Endodermal cell (in vitro differentiated cells): ENCODE results near the gene BACH1. TPM values are rescaled to one million over a fixed set of nuclear protein-coding genes. Genes with fewer than 3 reads are reported as not detected.

Source experiments
- DNase-seq: peaks from one replicate; pipeline ENCODE4 v3.0.0-alpha.2; 2017
- H3K27ac ChIP-seq: 2 replicates; pipeline ENCODE4 v1.5.1; 2013; ENCODE audit warnings: mild to moderate bottlenecking, low read depth, low read length, moderate library complexity
- H3K27me3 ChIP-seq: 2 replicates; pipeline ENCODE4 v1.6.1; 2013; ENCODE audit warnings: mild to moderate bottlenecking, low read length, moderate library complexity; ENCODE audit not compliant: insufficient read depth, control insufficient read depth, poor library complexity, severe bottlenecking
- H3K36me3 ChIP-seq: 2 replicates; pipeline ENCODE4 v1.7.0; 2013; ENCODE audit warnings: mild to moderate bottlenecking, low read length, moderate library complexity; ENCODE audit not compliant: control insufficient read depth, insufficient read depth
- H3K4me1 ChIP-seq: one replicate; pipeline ENCODE4 v1.7.0; 2013; ENCODE audit warnings: low read length; ENCODE audit not compliant: control insufficient read depth, insufficient read depth
- H3K4me3 ChIP-seq: 2 replicates; pipeline ENCODE4 v1.5.1; 2013; ENCODE audit warnings: mild to moderate bottlenecking, low read length, moderate library complexity
- H3K9ac ChIP-seq: 2 replicates; pipeline ENCODE4 v1.6.1; 2013; ENCODE audit warnings: mild to moderate bottlenecking, low read length, moderate library complexity; ENCODE audit not compliant: poor library complexity, severe bottlenecking; ENCODE audit errors: extremely low read depth
- H3K9me3 ChIP-seq: 2 replicates; pipeline ENCODE4 v1.6.1; 2013; ENCODE audit warnings: mild to moderate bottlenecking, low read length, moderate library complexity; ENCODE audit not compliant: control insufficient read depth
- H3K27ac Mint-ChIP-seq: 2 replicates; pipeline ENCODE4 v1.8.0; 2020; ENCODE audit warnings: mixed read lengths
- H3K27me3 Mint-ChIP-seq: 2 replicates; pipeline ENCODE4 v1.8.0; 2021; ENCODE audit warnings: mild to moderate bottlenecking, mixed read lengths; ENCODE audit not compliant: insufficient read depth
- H3K36me3 Mint-ChIP-seq: 2 replicates; pipeline ENCODE4 v1.8.0; 2020; ENCODE audit warnings: low read depth, mixed read lengths
- H3K4me1 Mint-ChIP-seq: 2 replicates; pipeline ENCODE4 v1.8.0; 2020; ENCODE audit warnings: mixed read lengths
- H3K4me3 Mint-ChIP-seq: 2 replicates; pipeline ENCODE4 v1.8.0; 2020; ENCODE audit warnings: mild to moderate bottlenecking, moderate library complexity, mixed read lengths
- H3K9me3 Mint-ChIP-seq: 2 replicates; pipeline ENCODE4 v1.8.0; 2020; ENCODE audit warnings: mild to moderate bottlenecking, mixed read lengths
- WGBS, 2 experiments: methylation state at CpG; one replicate each; pipeline versions ENCODE4 v1.1.5 to v1.1.7; 2013; ENCODE audit warnings: missing lambda C conversion rate in 2 of 2, mixed read lengths in 1 of 2; ENCODE audit not compliant: insufficient coverage in 1 of 2, insufficient read length in 1 of 2; 5-methylcytosine and 5-hydroxymethylcytosine counted together
- total RNA-seq, 2 donors: library from RNA; stranded (reverse); fragmentation: NEBNext Ultra II Directional in 1 of 2; extraction: Animal tissue kit (Norgen Biotek cat#: 25700) in 1 of 2; gene quantifications; 2 replicates in 1 of 2; 3 replicates in 1 of 2; pipeline ENCODE4 v1.2.1, GENCODE V29; 2021
- TF ChIP-seq, protein P1 (sequence below): fragments of 200-600 bp; sonication (generic); conservative IDR thresholded peaks from 2 replicates; pipeline ENCODE4 v1.5.0; 2021; ENCODE audit warnings: antibody characterized with exemption, mild to moderate bottlenecking

The BACH1 gene
- total RNA-seq, 2 donors from 2014 or later, result 61.3 to 64.9 TPM

DNA sequence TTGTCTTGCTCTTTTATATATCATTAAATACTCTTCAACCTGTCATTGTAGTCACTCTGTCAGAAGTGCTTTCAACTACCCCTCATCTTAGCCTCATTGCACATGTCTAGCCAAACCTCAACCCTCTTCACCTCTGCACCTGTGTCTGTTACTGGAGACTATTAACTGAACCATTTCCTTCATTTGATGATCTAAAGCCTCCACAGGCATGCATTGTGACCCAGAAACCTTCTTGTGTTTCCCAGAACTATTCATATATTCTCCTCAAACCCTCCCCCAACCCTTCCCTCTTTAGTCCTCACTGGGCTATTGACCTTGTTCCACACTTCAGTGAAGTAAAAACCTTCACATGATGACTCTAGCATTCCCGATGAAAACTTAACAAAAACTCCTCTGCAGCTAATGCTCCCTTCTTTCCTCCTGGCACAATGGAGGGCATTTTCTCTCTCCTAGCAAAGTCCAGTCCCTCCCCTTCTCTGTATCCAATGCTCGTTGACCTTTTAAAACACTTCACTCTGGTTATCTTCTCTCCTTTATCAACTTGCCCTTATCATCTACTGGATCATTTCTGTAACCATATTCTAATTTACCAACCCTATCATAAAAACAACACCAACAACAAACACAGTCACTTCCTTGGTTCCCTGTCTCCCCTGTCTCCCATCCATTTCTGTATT, 86.1 kb downstream of the BACH1 start:
- Mint-ChIP-seq H3K27ac (no peak overlapping the region), H3K27me3 (no peaks in the 10 kb centered on the region), H3K9me3 (no peaks in the 10 kb centered on the region), H3K4me1 (peaks cover 7% of the 10 kb centered on the region), H3K36me3 (peaks cover 6% of the 10 kb centered on the region), H3K4me3 (no peak overlapping the region)
- H3K9me3 ChIP-seq, result no peaks in the 10 kb centered on the region
- H3K27ac ChIP-seq, result no peak overlapping the region
- DNase-seq, result no peak
- no peaks in the 10 kb centered on the region for H3K27me3 ChIP-seq
- 83 to 90% methylated on average over 2 of the region's 2 CpGs for WGBS, 2 experiments
- no peaks in the 10 kb centered on the region for H3K4me1 ChIP-seq
- H3K4me3 ChIP-seq, result peak overlapping the region; percentile 29
- H3K9ac ChIP-seq, result no peak overlapping the region
- TF ChIP-seq, protein P1, sequence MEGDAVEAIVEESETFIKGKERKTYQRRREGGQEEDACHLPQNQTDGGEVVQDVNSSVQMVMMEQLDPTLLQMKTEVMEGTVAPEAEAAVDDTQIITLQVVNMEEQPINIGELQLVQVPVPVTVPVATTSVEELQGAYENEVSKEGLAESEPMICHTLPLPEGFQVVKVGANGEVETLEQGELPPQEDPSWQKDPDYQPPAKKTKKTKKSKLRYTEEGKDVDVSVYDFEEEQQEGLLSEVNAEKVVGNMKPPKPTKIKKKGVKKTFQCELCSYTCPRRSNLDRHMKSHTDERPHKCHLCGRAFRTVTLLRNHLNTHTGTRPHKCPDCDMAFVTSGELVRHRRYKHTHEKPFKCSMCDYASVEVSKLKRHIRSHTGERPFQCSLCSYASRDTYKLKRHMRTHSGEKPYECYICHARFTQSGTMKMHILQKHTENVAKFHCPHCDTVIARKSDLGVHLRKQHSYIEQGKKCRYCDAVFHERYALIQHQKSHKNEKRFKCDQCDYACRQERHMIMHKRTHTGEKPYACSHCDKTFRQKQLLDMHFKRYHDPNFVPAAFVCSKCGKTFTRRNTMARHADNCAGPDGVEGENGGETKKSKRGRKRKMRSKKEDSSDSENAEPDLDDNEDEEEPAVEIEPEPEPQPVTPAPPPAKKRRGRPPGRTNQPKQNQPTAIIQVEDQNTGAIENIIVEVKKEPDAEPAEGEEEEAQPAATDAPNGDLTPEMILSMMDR, result no peak
- no peaks in the 10 kb centered on the region for H3K36me3 ChIP-seq

DNA sequence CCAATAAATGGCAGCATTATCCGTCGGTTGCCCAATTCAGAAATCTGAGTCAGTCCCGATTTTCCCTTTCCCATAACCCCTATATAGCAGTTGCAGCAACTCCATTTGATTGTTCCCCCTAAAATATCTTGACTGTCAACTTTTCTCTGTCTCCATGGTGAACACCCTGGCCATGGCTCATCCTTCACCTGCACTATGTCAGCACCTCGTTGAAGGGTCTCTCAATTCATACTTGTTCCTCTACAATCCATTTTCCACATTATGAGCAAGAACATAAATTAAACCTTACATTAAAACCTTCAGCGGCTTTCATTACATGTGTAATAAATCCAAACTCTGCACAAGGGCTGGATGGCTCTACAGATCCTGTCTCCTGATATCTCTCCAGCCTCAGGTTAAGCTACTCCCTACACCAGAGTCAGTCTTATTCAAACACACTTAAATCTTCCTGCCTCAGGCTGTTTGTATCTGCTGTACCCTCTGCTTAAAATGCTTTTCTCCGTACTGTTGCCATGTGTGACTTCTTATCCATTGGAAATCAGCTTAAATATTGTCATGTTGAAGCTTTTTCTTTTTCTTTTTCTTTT, 87.3 kb downstream of the BACH1 start:
- Histone ChIP-seq H3K9me3 (no peaks in the 10 kb centered on the region), H3K36me3 (no peaks in the 10 kb centered on the region), H3K27ac (no peak overlapping the region), H3K9ac (no peak overlapping the region), H3K4me3 (no peak overlapping the region), H3K27me3 (no peaks in the 10 kb centered on the region), H3K4me1 (no peaks in the 10 kb centered on the region)
- TF ChIP-seq, protein P1, result no peak
- peaks cover 6% of the 10 kb centered on the region for H3K36me3 Mint-ChIP-seq
- 92 to 95% methylated on average over 5 to 6 of the region's 6 CpGs for WGBS, 2 experiments
- no peak for DNase-seq
- no peak overlapping the region for H3K4me3 Mint-ChIP-seq
- H3K27me3 Mint-ChIP-seq, result no peaks in the 10 kb centered on the region
- no peaks in the 10 kb centered on the region for H3K9me3 Mint-ChIP-seq
- H3K4me1 Mint-ChIP-seq, result peaks cover 7% of the 10 kb centered on the region
- H3K27ac Mint-ChIP-seq, result no peak overlapping the region

DNA sequence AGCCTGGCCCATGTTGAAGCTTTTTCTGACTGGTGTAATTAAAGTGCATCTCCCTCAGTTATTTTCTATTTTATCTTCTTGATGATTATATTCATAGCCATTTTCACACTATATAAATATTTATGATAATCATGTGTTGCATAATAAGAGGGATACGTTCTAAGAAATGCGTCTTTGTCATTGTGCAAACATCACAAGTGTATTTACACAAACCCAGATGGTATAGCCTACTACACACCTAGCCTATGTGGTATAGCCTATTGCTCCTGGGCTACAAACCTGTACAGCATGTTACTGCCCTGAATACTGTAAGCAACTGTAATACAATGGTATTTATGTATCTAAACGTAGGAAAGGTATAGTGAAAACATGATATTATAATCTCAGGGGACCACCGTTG, 88.1 kb downstream of the BACH1 start:
- H3K27me3 ChIP-seq, result no peaks in the 10 kb centered on the region
- Mint-ChIP-seq H3K27ac (no peak overlapping the region), H3K27me3 (no peaks in the 10 kb centered on the region), H3K36me3 (peaks cover 9% of the 10 kb centered on the region), H3K4me1 (peaks cover 4% of the 10 kb centered on the region), H3K4me3 (no peak overlapping the region), H3K9me3 (peaks cover 4% of the 10 kb centered on the region)
- no peak overlapping the region for H3K4me3 ChIP-seq
- H3K27ac ChIP-seq, result no peak overlapping the region
- 96 to 100% methylated on average over 2 to 4 of the region's 4 CpGs for WGBS, 2 experiments
- H3K4me1 ChIP-seq, result no peaks in the 10 kb centered on the region
- H3K36me3 ChIP-seq, result no peaks in the 10 kb centered on the region
- no peak for DNase-seq
- TF ChIP-seq, protein P1, result no peak
- H3K9ac ChIP-seq, result no peak overlapping the region
- H3K9me3 ChIP-seq, result no peaks in the 10 kb centered on the region
